HEK293 (cell line): ENCODE measurements around the gene NUP85.

Source experiments
- CTCF ChIA-PET: fragments of 350-600 bp; formaldehyde crosslinking; extraction: SDS; loops from one replicate; lab custom pipeline; 2021; ENCODE audit warnings: antibody characterized with exemption; lab: Yijun Ruan, JAX
- POLR2A ChIA-PET: fragments of 300-600 bp; formaldehyde crosslinking; extraction: SDS; loops from one replicate; lab custom pipeline; 2020; ENCODE audit warnings: antibody characterized with exemption, inconsistent platforms; lab: Yijun Ruan, JAX
- H3K27ac ChIP-seq: fragments of 200-500 bp; sonication (Bioruptor generic); 2 replicates; pipeline ENCODE4 v1.5.1; 2014; ENCODE audit warnings: low read depth, low read length, control low read depth, inconsistent platforms; ENCODE audit errors: extremely low read depth
- H3K36me3 ChIP-seq, 2 experiments: fragments of 200-500 bp in 1 of 2; sonication (Bioruptor generic) in 1 of 2; 1 replicate in 1 of 2; 2 replicates in 1 of 2; pipeline ENCODE4 v1.5.1; 2014 to 2017; ENCODE audit warnings: inconsistent platforms in 2 of 2, low read length in 2 of 2; ENCODE audit not compliant: control insufficient read depth in 2 of 2, insufficient read depth in 1 of 2
- H3K4me1 ChIP-seq: fragments of 200-500 bp; sonication (Bioruptor generic); 2 replicates; pipeline ENCODE4 v1.5.1; 2014; ENCODE audit warnings: mild to moderate bottlenecking, low read length, inconsistent platforms; ENCODE audit not compliant: control insufficient read depth, insufficient read depth
- H3K4me3 ChIP-seq: 2 replicates; pipeline ENCODE4 v1.5.1; 2011; ENCODE audit warnings: low read depth, mild to moderate bottlenecking, control low read depth, low read length, moderate library complexity
- H3K9me3 ChIP-seq: fragments of 200-500 bp; sonication (Bioruptor generic); 2 replicates; pipeline ENCODE4 v1.5.1; 2014; ENCODE audit warnings: low read depth, low read length, inconsistent platforms; ENCODE audit not compliant: control insufficient read depth, insufficient read depth
- GLI2 ChIP-seq: fragments of 450-650 bp; formaldehyde crosslinking; IDR thresholded peaks from 2 replicates; pipeline ENCODE4; 2017; ENCODE audit warnings: missing biosample characterization, missing genetic modification characterization, low read depth, borderline replicate concordance
- IKZF3 ChIP-seq: fragments of 450-650 bp; IDR thresholded peaks from 2 replicates; pipeline ENCODE4 v1.5.0; 2018; ENCODE audit warnings: missing biosample characterization, mild to moderate bottlenecking, missing genetic modification characterization, moderate library complexity
- KLF1 ChIP-seq: fragments of 450-650 bp; formaldehyde crosslinking; IDR thresholded peaks from 2 replicates; pipeline ENCODE4 v1.5.1; 2016; ENCODE audit warnings: missing biosample characterization, missing genetic modification characterization
- KLF9 ChIP-seq: fragments of 450-650 bp; formaldehyde crosslinking; IDR thresholded peaks from 2 replicates; pipeline ENCODE4 v1.5.1; 2016; ENCODE audit warnings: missing biosample characterization, missing genetic modification characterization, low read depth
- OVOL3 ChIP-seq: fragments of 450-650 bp; formaldehyde crosslinking; IDR thresholded peaks from 2 replicates; pipeline ENCODE4 v1.5.1; 2016; ENCODE audit warnings: missing biosample characterization, missing genetic modification characterization
- ZFP37 ChIP-seq: fragments of 450-650 bp; formaldehyde crosslinking; IDR thresholded peaks from 2 replicates; pipeline ENCODE4 v1.5.1; 2016; ENCODE audit warnings: missing biosample characterization, missing genetic modification characterization
- ZFP69B ChIP-seq: fragments of 450-650 bp; formaldehyde crosslinking; IDR thresholded peaks from 2 replicates; pipeline ENCODE4 v1.5.1; 2016; ENCODE audit warnings: missing biosample characterization, missing genetic modification characterization
- ZIC2 ChIP-seq: fragments of 450-650 bp; formaldehyde crosslinking; IDR thresholded peaks from 2 replicates; pipeline ENCODE4 v1.5.1; 2016; ENCODE audit warnings: missing biosample characterization, missing genetic modification characterization
- ZNF10 ChIP-seq: fragments of 450-650 bp; formaldehyde crosslinking; IDR thresholded peaks from 2 replicates; pipeline ENCODE4 v1.5.1; 2017; ENCODE audit warnings: missing biosample characterization, missing genetic modification characterization
- ZNF146 ChIP-seq: fragments of 450-650 bp; formaldehyde crosslinking; IDR thresholded peaks from 2 replicates; pipeline ENCODE4 v1.5.1; 2016; ENCODE audit warnings: missing biosample characterization, missing genetic modification characterization
- ZNF157 ChIP-seq: fragments of 450-650 bp; formaldehyde crosslinking; IDR thresholded peaks from 2 replicates; pipeline ENCODE4 v1.5.1; 2016; ENCODE audit warnings: missing biosample characterization, missing genetic modification characterization
- ZNF16 ChIP-seq: fragments of 450-650 bp; formaldehyde crosslinking; IDR thresholded peaks from 2 replicates; pipeline ENCODE4 v1.5.1; 2016; ENCODE audit warnings: low read depth, missing biosample characterization, missing genetic modification characterization
- ZNF184 ChIP-seq: fragments of 450-650 bp; IDR thresholded peaks from 2 replicates; pipeline ENCODE4 v1.5.1; 2018; ENCODE audit warnings: missing biosample characterization, mild to moderate bottlenecking, missing genetic modification characterization
- ZNF239 ChIP-seq: fragments of 450-650 bp; formaldehyde crosslinking; IDR thresholded peaks from 2 replicates; pipeline ENCODE4 v1.5.1; 2016; ENCODE audit warnings: missing biosample characterization, missing genetic modification characterization
- ZNF311 ChIP-seq: fragments of 450-650 bp; formaldehyde crosslinking; IDR thresholded peaks from 2 replicates; pipeline ENCODE4 v1.5.1; 2017; ENCODE audit warnings: missing biosample characterization, missing genetic modification characterization, borderline replicate concordance
- ZNF510 ChIP-seq: fragments of 450-650 bp; formaldehyde crosslinking; IDR thresholded peaks from 2 replicates; pipeline ENCODE4 v1.5.1; 2018; ENCODE audit warnings: mild to moderate bottlenecking, missing genetic modification characterization, missing biosample characterization; ENCODE audit not compliant: insufficient replicate concordance
- ZNF555 ChIP-seq: fragments of 450-650 bp; formaldehyde crosslinking; conservative IDR thresholded peaks from 2 replicates; pipeline ENCODE4 v1.5.1; 2017; ENCODE audit warnings: missing biosample characterization, mild to moderate bottlenecking, missing genetic modification characterization, inconsistent platforms
- ZNF596 ChIP-seq: fragments of 450-650 bp; IDR thresholded peaks from 2 replicates; pipeline ENCODE4 v1.5.0; 2018; ENCODE audit warnings: missing biosample characterization, mild to moderate bottlenecking, missing genetic modification characterization, moderate library complexity
- ZNF610 ChIP-seq: fragments of 450-650 bp; formaldehyde crosslinking; IDR thresholded peaks from 2 replicates; pipeline ENCODE4 v1.5.1; 2016; ENCODE audit warnings: missing biosample characterization, missing genetic modification characterization, borderline replicate concordance
- ZNF660 ChIP-seq: fragments of 450-650 bp; IDR thresholded peaks from 2 replicates; pipeline ENCODE4 v1.5.1; 2018; ENCODE audit warnings: missing biosample characterization, mild to moderate bottlenecking, missing genetic modification characterization
- TF ChIP-seq, protein P1 (sequence below): fragments of 450-650 bp; formaldehyde crosslinking; IDR thresholded peaks from 2 replicates; pipeline ENCODE4 v1.5.1; 2016; ENCODE audit warnings: missing biosample characterization, missing genetic modification characterization
- TF ChIP-seq, protein P2 (sequence below): fragments of 450-650 bp; formaldehyde crosslinking; IDR thresholded peaks from 2 replicates; pipeline ENCODE4 v1.5.1; 2016; ENCODE audit warnings: missing biosample characterization, missing genetic modification characterization
- TF ChIP-seq, protein P3 (sequence below): fragments of 450-650 bp; formaldehyde crosslinking; IDR thresholded peaks from 2 replicates; pipeline ENCODE4 v1.5.1; 2017; ENCODE audit warnings: missing biosample characterization, missing genetic modification characterization
- TF ChIP-seq, protein P4 (sequence below): fragments of 450-650 bp; formaldehyde crosslinking; IDR thresholded peaks from 2 replicates; pipeline ENCODE4 v1.5.1; 2016; ENCODE audit warnings: missing biosample characterization, missing genetic modification characterization
- TF ChIP-seq, protein P5 (sequence below): fragments of 450-650 bp; formaldehyde crosslinking; IDR thresholded peaks from 2 replicates; pipeline ENCODE4 v1.5.1; 2016; ENCODE audit warnings: missing biosample characterization, missing genetic modification characterization

Gene NUP85

DNA sequence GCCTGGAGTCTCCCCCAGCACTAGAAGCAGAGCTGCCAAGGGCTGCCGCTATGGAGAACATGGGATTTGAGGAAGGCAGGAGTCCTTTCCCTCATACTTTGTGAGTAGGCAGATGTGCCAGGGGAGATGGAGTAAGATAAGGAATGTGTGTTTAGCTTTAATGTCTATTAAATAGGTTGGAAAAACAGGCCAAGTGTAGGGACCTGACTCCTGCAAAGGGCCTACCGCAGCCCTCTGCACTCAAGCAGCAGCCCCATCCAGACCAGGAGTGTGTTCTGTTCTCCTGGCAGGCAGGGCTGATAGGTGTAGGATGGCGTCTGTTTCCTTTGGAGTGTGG is 67.3 kb downstream of the NUP85 start:
- CTCF ChIA-PET: interaction anchor here (0.7 to 5.1 kb wide), 7 partner anchors 8 to 254 kb away, joined by 3 to 61 read pairs (median 4); partner anchors contain the start of genes GGA3, MRPS7 and SLC25A19
- Histone ChIP-seq H3K4me3 (no peak overlapping the region), H3K27ac (peak overlapping the region; percentile 94; the same call in 1 of the 2 replicates), H3K9me3 (no peaks in the 10 kb centered on the region), H3K36me3 (peaks cover 5 to 37% of the 10 kb centered on the region in 2 experiments; a peak in 2 of 3 replicates), H3K4me1 (peaks cover 4% of the 10 kb centered on the region; the same call in 1 of the 2 replicates)
- POLR2A ChIA-PET: interaction anchor here (1.0 to 6.6 kb wide), 6 partner anchors 11 to 140 kb away, joined by 4 to 111 read pairs (median 22); partner anchors contain the start of genes GGA3, GRB2, MRPS7 and SLC25A19
- TF ChIP-seq KLF9 (tag by site-specific recombination) (no peak), ZNF660 (no peak), ZNF239 (tag by site-specific recombination) (no peak), ZNF610 (tag by site-specific recombination) (no peak), ZNF10 (tag by site-specific recombination) (no peak), GLI2 (tag by site-specific recombination) (no peak), ZNF510 (tag by site-specific recombination) (no peak)
- TF ChIP-seq, protein P1, sequence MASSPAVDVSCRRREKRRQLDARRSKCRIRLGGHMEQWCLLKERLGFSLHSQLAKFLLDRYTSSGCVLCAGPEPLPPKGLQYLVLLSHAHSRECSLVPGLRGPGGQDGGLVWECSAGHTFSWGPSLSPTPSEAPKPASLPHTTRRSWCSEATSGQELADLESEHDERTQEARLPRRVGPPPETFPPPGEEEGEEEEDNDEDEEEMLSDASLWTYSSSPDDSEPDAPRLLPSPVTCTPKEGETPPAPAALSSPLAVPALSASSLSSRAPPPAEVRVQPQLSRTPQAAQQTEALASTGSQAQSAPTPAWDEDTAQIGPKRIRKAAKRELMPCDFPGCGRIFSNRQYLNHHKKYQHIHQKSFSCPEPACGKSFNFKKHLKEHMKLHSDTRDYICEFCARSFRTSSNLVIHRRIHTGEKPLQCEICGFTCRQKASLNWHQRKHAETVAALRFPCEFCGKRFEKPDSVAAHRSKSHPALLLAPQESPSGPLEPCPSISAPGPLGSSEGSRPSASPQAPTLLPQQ (tag by site-specific recombination): no peak
- TF ChIP-seq, all 188 proteins: peak for 0

DNA sequence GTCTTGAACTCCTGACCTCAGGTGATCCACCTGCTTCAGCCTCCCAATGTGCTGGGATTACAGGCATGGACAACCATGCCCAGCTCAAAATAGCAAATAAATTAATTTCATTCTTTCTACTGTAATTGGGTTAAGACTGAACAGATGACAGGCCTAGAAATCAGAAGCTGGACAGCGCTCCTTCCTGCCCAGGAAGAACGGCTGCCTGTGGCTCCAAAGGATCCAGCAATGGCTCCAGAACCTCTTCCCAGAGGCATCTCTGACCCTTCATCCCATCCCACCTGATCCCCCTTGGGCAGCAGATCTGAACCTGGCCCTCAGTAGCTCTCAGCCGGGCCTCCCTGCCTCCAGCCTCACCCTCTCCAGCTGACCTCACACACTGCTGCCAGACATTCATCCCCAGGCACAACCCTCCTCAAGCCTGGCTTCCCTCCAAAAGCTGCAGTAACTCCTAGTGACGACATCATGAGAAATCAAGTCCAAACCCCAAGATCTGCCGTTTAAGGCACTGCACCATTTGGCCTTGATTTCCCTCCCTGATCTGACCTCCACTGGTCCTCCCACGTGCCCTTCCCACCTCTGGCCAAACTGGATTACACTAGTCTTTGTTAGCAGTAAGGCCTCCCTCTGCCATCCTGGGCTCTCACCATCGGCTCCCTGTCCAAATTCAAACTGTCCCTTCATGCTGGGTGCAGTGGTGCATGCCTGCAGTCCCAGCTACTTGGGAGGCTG is 68.7 kb downstream of the NUP85 start:
- Histone ChIP-seq H3K27ac (no peak overlapping the region), H3K4me3 (no peak overlapping the region), H3K36me3 (peaks cover 12 to 42% of the 10 kb centered on the region in 2 experiments; a peak in 2 of 3 replicates), H3K9me3 (no peaks in the 10 kb centered on the region), H3K4me1 (peaks cover 2% of the 10 kb centered on the region; the same call in 1 of the 2 replicates)
- ChIA-PET CTCF (interaction anchor here (0.8 to 5.1 kb wide), 3 partner anchors 34 to 153 kb away, joined by 3 to 45 read pairs (median 3); no protein-coding TSS in a partner anchor), POLR2A (interaction anchor here (1.2 to 6.6 kb wide), 2 partner anchors 10 to 15 kb away, joined by 3 to 111 read pairs; partner anchors contain the start of gene SLC25A19)
- TF ChIP-seq ZNF596 (tag by site-specific recombination) (no peak), ZNF660 (peak; percentile 72; the same call in 1 of the 2 replicates), ZNF157 (tag by site-specific recombination) (no peak), ZNF184 (tag by site-specific recombination) (no peak), IKZF3 (tag by site-specific recombination) (peak; percentile 23; the same call in 1 of the 2 replicates), ZIC2 (tag by site-specific recombination) (no peak), ZFP69B (tag by site-specific recombination) (peak; percentile 35; the same call in 1 of the 2 replicates), ZNF555 (tag by site-specific recombination) (no peak), ZNF16 (no peak), ZNF311 (tag by site-specific recombination) (no peak), ZNF146 (tag by site-specific recombination) (no peak), OVOL3 (tag by site-specific recombination) (no peak), KLF1 (tag by site-specific recombination) (peak; percentile 42; the same call in 1 of the 2 replicates), ZFP37 (tag by site-specific recombination) (peak; percentile 73; the same call in 1 of the 2 replicates)
- TF ChIP-seq, protein P2, sequence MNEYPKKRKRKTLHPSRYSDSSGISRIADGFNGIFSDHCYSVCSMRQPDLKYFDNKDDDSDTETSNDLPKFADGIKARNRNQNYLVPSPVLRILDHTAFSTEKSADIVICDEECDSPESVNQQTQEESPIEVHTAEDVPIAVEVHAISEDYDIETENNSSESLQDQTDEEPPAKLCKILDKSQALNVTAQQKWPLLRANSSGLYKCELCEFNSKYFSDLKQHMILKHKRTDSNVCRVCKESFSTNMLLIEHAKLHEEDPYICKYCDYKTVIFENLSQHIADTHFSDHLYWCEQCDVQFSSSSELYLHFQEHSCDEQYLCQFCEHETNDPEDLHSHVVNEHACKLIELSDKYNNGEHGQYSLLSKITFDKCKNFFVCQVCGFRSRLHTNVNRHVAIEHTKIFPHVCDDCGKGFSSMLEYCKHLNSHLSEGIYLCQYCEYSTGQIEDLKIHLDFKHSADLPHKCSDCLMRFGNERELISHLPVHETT (tag by site-specific recombination): no peak
- TF ChIP-seq, protein P3, sequence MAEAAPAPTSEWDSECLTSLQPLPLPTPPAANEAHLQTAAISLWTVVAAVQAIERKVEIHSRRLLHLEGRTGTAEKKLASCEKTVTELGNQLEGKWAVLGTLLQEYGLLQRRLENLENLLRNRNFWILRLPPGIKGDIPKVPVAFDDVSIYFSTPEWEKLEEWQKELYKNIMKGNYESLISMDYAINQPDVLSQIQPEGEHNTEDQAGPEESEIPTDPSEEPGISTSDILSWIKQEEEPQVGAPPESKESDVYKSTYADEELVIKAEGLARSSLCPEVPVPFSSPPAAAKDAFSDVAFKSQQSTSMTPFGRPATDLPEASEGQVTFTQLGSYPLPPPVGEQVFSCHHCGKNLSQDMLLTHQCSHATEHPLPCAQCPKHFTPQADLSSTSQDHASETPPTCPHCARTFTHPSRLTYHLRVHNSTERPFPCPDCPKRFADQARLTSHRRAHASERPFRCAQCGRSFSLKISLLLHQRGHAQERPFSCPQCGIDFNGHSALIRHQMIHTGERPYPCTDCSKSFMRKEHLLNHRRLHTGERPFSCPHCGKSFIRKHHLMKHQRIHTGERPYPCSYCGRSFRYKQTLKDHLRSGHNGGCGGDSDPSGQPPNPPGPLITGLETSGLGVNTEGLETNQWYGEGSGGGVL (tag by site-specific recombination): peak; percentile 57
- TF ChIP-seq, protein P4, sequence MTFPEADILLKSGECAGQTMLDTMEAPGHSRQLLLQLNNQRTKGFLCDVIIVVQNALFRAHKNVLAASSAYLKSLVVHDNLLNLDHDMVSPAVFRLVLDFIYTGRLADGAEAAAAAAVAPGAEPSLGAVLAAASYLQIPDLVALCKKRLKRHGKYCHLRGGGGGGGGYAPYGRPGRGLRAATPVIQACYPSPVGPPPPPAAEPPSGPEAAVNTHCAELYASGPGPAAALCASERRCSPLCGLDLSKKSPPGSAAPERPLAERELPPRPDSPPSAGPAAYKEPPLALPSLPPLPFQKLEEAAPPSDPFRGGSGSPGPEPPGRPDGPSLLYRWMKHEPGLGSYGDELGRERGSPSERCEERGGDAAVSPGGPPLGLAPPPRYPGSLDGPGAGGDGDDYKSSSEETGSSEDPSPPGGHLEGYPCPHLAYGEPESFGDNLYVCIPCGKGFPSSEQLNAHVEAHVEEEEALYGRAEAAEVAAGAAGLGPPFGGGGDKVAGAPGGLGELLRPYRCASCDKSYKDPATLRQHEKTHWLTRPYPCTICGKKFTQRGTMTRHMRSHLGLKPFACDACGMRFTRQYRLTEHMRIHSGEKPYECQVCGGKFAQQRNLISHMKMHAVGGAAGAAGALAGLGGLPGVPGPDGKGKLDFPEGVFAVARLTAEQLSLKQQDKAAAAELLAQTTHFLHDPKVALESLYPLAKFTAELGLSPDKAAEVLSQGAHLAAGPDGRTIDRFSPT (tag by site-specific recombination): 0 out of 2 replicates have a peak, but pooled peaks have one; percentile 30
- TF ChIP-seq, protein P5, sequence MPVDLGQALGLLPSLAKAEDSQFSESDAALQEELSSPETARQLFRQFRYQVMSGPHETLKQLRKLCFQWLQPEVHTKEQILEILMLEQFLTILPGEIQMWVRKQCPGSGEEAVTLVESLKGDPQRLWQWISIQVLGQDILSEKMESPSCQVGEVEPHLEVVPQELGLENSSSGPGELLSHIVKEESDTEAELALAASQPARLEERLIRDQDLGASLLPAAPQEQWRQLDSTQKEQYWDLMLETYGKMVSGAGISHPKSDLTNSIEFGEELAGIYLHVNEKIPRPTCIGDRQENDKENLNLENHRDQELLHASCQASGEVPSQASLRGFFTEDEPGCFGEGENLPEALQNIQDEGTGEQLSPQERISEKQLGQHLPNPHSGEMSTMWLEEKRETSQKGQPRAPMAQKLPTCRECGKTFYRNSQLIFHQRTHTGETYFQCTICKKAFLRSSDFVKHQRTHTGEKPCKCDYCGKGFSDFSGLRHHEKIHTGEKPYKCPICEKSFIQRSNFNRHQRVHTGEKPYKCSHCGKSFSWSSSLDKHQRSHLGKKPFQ (tag by site-specific recombination): no peak
